Right renal cortex interstitium (tissue), 3 donors: ENCODE data around the gene RAB3IL1. TPM values are rescaled to one million over a fixed set of nuclear protein-coding genes. Genes with fewer than 3 reads are reported as not detected.

Experiments
- DNase-seq, 3 donors: peaks; one replicate each; pipeline ENCODE4 v3.0.0-alpha.2; 2013; ENCODE audit warnings: low read depth in 3 of 3, low spot score in 2 of 3
- polyA plus RNA-seq, 3 donors: library from polyadenylated mRNA; unstranded; fragments of 120-200 nt; gene quantifications; one replicate each; pipeline ENCODE4 v1.2.1, GENCODE V29; 2013; ENCODE audit not compliant: insufficient read length in 3 of 3

The RAB3IL1 gene
- polyA plus RNA-seq, 3 donors = 15.5 to 19.8 (median 18.5) TPM

- DNase-seq = no peak
Measured at GRCh38 chr11:61851113-61851899, 66.1 kb downstream of the RAB3IL1 start.

DNA sequence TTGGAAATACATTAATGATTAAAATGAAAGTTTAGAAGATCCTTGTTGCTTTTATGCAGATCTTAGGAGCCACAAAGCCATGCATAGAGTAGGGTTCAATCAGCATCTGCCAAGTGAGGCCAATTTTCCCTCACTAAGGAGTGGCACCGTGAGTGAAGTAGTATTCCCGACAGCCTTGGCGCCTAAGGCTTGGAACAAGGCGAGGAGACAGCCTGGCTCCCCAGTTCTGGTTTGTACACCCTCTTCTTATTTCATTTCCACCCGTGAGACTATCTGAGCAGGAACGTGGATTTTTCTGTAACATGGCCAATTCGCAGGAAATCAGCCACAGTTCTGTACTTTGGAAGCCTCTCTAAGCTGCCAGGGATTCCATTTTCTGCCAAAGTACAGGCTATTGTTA, 66.7 kb downstream of the RAB3IL1 start:
- no peak for DNase-seq

DNA sequence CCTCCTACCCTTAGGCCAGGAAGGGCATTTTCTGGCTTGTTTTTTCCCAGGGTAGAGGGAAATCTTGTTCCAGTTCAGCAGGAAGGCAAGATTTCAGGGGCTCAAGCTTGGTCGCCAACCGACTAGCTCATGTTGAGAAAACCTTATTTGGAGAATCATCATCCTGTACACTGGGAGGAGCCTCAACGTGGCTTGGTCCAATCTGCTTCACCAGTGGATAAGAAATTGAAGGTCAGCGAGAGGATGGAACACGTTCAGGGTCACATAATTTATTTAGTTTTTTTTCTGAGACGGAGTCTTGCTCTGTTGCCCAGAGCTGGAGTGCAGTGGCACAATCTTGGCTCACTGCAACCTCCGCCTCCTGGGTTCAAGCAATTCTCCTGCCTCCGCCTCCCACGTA, 68.7 kb downstream of the RAB3IL1 start:
- no peak for DNase-seq

DNA sequence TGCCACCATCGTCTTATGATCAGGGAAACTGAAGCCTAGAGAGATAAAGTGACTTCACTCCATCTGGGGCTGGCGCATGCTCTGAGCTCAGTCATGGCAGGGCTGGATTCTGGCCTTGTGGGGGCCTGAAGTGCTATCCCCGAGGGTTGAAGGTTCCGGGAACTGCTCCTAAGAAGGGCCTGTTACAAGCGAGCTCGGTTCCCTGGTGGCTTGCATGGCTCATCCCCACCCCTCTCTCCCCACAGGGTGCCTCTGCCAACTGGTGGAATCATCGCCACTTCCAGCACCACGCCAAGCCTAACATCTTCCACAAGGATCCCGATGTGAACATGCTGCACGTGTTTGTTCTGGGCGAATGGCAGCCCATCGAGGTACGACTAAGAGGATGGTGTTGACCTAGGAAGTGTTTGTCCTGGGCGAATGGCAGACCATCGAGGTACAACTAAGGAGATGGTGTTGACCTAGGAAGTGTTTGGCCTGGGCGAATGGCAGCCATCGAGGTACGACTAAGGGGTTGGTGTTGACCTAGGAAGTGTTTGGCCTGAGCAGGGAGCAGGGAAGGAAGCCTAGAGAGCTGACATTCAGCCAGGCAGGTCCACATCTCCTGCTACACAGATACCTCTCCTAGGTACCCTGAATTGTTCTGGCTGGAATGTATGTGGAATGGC, 69.3 kb downstream of the RAB3IL1 start:
- DNase-seq = no peak

Other genes starting within 250 kb of the RAB3IL1 start
- gene DAGLA, start 237.2 kb downstream of the RAB3IL1 start, polyA plus RNA-seq = 1 to 10 TPM; 2.6 to 3.3 (median 3.0) TPM
- 10 to 100 TPM; 16.9 to 19.2 (median 18.0) TPM for gene MYRF, start 164.9 kb downstream of the RAB3IL1 start, polyA plus RNA-seq
- gene TMEM258, start 125.0 kb downstream of the RAB3IL1 start, polyA plus RNA-seq = 100 to 1,000 TPM; 157 to 206 (median 192) TPM
- gene FEN1, start 124.7 kb downstream of the RAB3IL1 start, polyA plus RNA-seq = 10 to 100 TPM; 40.7 to 46.9 (median 41.3) TPM
- gene FADS1, start 100.6 kb downstream of the RAB3IL1 start, polyA plus RNA-seq = 10 to 100 TPM; 37.9 to 45.4 (median 40.4) TPM
- 100 to 1,000 TPM in 1 of 3 donors, 10 to 100 TPM in 2; 81.6 to 105 (median 98.8) TPM for gene FADS2, start 89.3 kb downstream of the RAB3IL1 start, polyA plus RNA-seq
- 10 to 100 TPM; 12.0 to 17.9 (median 15.4) TPM for gene FADS3, start 26.0 kb downstream of the RAB3IL1 start, polyA plus RNA-seq
- gene BEST1, start 32.8 kb upstream of the RAB3IL1 start, polyA plus RNA-seq = 1 to 10 TPM; 2.7 to 4.3 (median 3.5) TPM
- 1,000 to 10,000 TPM; 2,134 to 2,368 (median 2,143) TPM for gene FTH1, start 50.1 kb upstream of the RAB3IL1 start, polyA plus RNA-seq
- 10 to 100 TPM; 29.3 to 36.8 (median 29.8) TPM for gene INCENP, start 206.4 kb upstream of the RAB3IL1 start, polyA plus RNA-seq